CD4-positive, CD25-positive, alpha-beta regulatory T cell (primary cell): ENCODE measurements around the gene ADAMTS15. TPM values are rescaled to one million over a fixed set of nuclear protein-coding genes. Genes with fewer than 3 reads are reported as not detected.

Experiments used
- ATAC-seq, 2 donors: fragments of 150-1000 bp; cut with Tn5 transposase; one replicate each; pipeline ENCODE4 v1.10.0; 2021; ENCODE audit warnings: low read depth in 2 of 2, moderate number of reproducible peaks in 2 of 2, moderate library complexity in 1 of 2
- DNase-seq, 3 donors: peaks; one replicate each; pipeline versions ENCODE4 v3.0.0 to v3.0.0-alpha.2; 2012 to 2022; ENCODE audit warnings: mixed read lengths in 1 of 3
- H3K27ac ChIP-seq: one replicate; pipeline ENCODE4 v1.7.0; 2013; ENCODE audit warnings: mild to moderate bottlenecking, low read length; ENCODE audit not compliant: insufficient read depth, poor library complexity, severe bottlenecking
- H3K27me3 ChIP-seq: one replicate; pipeline ENCODE4 v1.7.0; 2013; ENCODE audit warnings: low read length; ENCODE audit not compliant: control insufficient read depth, insufficient read depth
- H3K36me3 ChIP-seq: one replicate; pipeline ENCODE4 v1.7.0; 2013; ENCODE audit warnings: mild to moderate bottlenecking, low read length, moderate library complexity; ENCODE audit not compliant: control insufficient read depth, insufficient read depth
- H3K4me1 ChIP-seq: 2 replicates; pipeline ENCODE4 v1.7.0; 2013; ENCODE audit warnings: mild to moderate bottlenecking, low read length; ENCODE audit not compliant: insufficient read depth, control insufficient read depth, poor library complexity, severe bottlenecking
- H3K4me3 ChIP-seq: one replicate; pipeline ENCODE4 v1.7.0; 2013; ENCODE audit warnings: low read depth, mild to moderate bottlenecking, low read length, moderate library complexity
- H3K9me3 ChIP-seq, 2 experiments: 1 replicate in 1 of 2; 2 replicates in 1 of 2; pipeline ENCODE4 v1.7.0; 2013; ENCODE audit warnings: low read length in 2 of 2, mild to moderate bottlenecking in 1 of 2, moderate library complexity in 1 of 2; ENCODE audit not compliant: control insufficient read depth in 2 of 2
- H3K27ac Mint-ChIP-seq, 3 donors: one replicate each; pipeline ENCODE4 v1.8.0; 2020 to 2022; ENCODE audit warnings: mild to moderate bottlenecking in 3 of 3, mixed read lengths in 3 of 3, moderate library complexity in 2 of 3
- H3K27me3 Mint-ChIP-seq: one replicate; pipeline ENCODE4 v1.8.0; 2022; ENCODE audit warnings: mild to moderate bottlenecking, mixed read lengths
- H3K36me3 Mint-ChIP-seq: one replicate; pipeline ENCODE4 v1.8.0; 2020; ENCODE audit warnings: mixed read lengths
- H3K4me1 Mint-ChIP-seq, 4 donors: one replicate each; pipeline ENCODE4 v1.8.0; 2020 to 2022; ENCODE audit warnings: mixed read lengths in 4 of 4, mild to moderate bottlenecking in 1 of 4
- H3K4me3 Mint-ChIP-seq, 4 donors: one replicate each; pipeline ENCODE4 v1.8.0; 2020 to 2022; ENCODE audit warnings: mild to moderate bottlenecking in 4 of 4, mixed read lengths in 4 of 4, moderate library complexity in 3 of 4
- H3K9me3 Mint-ChIP-seq, 7 donors: one replicate each; pipeline ENCODE4 v1.8.0; 2020 to 2022; ENCODE audit warnings: mixed read lengths in 7 of 7, mild to moderate bottlenecking in 3 of 7, moderate library complexity in 2 of 7
- polyA plus RNA-seq, 4 donors: library from polyadenylated mRNA; unstranded; fragments of 300-500 nt; fragmentation: Illumina TruSeq; gene quantifications; one replicate each; pipeline ENCODE4 v1.2.3, GENCODE V29; 2021
- total RNA-seq: library from RNA; stranded (reverse); gene quantifications from one replicate; pipeline ENCODE4 v1.2.3, GENCODE V29; 2022

ADAMTS15 gene
- total and polyA plus RNA-seq, 5 donors from 2014 or later = not detected

DNA sequence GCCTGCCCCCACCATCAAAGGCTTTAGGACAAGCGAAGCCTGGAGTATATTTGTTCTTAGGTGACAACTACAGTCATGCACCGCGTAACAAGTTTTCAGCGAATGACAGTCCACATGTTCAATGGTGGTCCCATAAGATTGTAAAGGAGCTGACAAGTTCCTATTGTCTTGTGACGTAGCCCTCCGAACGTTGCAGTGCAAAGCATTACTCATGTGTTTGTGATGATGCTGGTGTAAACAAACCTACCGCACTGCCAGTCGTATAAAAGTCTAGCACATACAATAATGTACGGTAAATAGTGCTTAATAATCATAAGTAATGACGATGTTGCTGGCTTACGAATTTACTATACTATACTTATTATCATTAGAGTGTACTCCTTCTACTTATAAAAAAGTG, 41.3 kb downstream of the ADAMTS15 start:
- H3K4me3 ChIP-seq = no peak overlapping the region
- ATAC-seq (no peak), DNase-seq (no peak)
- no peaks in the 10 kb centered on the region for H3K36me3 ChIP-seq
- Mint-ChIP-seq H3K27me3 (peaks cover 14% of the 10 kb centered on the region), H3K27ac (peak overlapping the region in 1 of 3 donors; percentile 92), H3K9me3 (no peaks in the 10 kb centered on the region), H3K4me3 (no peak overlapping the region), H3K4me1 (peaks cover 0 to 16% (median 7%) of the 10 kb centered on the region in 4 donors), H3K36me3 (no peaks in the 10 kb centered on the region)
- no peak overlapping the region for H3K27ac ChIP-seq
- no peaks in the 10 kb centered on the region for H3K9me3 ChIP-seq
- no peaks in the 10 kb centered on the region for H3K27me3 ChIP-seq
- H3K4me1 ChIP-seq = peaks cover 10% of the 10 kb centered on the region

DNA sequence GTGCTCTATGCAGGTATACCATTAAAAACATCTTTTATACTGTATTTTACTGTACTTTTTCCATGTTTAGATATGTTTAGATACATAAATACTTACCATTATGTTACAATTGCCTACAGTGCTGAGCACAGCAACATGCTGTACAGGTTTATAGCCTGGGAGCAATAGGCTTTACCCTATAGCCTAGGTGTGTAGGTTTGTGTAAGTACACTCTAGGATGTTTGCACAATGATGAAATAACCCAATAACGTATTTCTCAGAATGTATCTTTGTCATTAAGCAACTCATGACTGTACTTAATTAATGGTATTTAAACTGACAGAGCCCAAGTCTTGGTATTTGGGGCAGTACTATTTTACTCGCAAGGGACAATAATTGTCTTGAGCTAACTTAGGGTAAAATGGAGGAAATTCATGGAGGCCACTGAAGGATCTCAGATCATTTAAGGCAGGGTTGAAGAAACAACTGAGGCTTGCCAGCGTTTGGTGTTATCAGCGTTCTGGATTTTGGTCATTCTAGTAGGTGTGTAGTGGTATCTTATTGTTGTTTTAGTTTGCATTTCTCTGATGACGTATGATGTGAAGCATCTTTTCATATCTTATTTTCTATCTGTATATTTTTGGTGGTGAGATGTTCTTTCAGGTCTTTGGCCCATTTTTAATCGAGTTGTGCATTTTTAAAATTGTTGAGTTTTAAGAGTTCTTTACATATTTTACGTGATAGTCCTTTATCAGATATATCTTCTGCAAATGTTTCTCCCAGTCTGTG, 42.4 kb downstream of the ADAMTS15 start:
- H3K9me3 Mint-ChIP-seq = no peaks in the 10 kb centered on the region
- ATAC-seq (no peak), DNase-seq (no peak)
- Histone ChIP-seq H3K4me1 (peaks cover 10% of the 10 kb centered on the region), H3K4me3 (no peak overlapping the region), H3K27ac (no peak overlapping the region), H3K27me3 (no peaks in the 10 kb centered on the region), H3K36me3 (no peaks in the 10 kb centered on the region), H3K9me3 (no peaks in the 10 kb centered on the region)
- no peak overlapping the region for H3K27ac Mint-ChIP-seq
- no peak overlapping the region for H3K4me3 Mint-ChIP-seq
- H3K4me1 Mint-ChIP-seq = peaks cover 0 to 16% (median 7%) of the 10 kb centered on the region in 4 donors
- no peaks in the 10 kb centered on the region for H3K36me3 Mint-ChIP-seq
- H3K27me3 Mint-ChIP-seq = peaks cover 18% of the 10 kb centered on the region

DNA sequence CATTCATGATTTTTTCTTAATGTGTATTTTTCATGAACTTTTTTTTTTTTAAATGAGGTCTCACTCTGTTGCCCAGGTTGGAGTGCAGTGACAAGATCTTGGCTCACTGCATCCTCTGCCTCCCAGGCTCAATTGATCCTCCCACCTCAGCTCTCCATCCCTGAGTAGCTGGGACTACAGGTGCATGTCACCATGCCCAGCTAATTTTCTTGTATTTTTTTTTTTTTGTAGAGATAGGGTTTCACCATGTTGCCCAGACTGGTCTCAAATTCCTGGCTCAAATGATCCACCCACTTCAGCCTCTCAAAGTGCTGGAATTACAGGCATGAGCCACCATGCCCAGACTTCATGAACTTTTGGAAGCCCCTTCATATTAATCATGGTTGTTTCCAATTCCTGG, 49.7 kb downstream of the ADAMTS15 start:
- Histone ChIP-seq H3K9me3 (no peaks in the 10 kb centered on the region), H3K27me3 (peaks cover 3% of the 10 kb centered on the region), H3K36me3 (no peaks in the 10 kb centered on the region), H3K27ac (no peak overlapping the region), H3K4me3 (no peak overlapping the region), H3K4me1 (no peaks in the 10 kb centered on the region)
- H3K4me3 Mint-ChIP-seq = no peak overlapping the region
- no peaks in the 10 kb centered on the region for H3K36me3 Mint-ChIP-seq
- ATAC-seq (no peak), DNase-seq (no peak)
- peaks cover 10% of the 10 kb centered on the region for H3K27me3 Mint-ChIP-seq
- H3K4me1 Mint-ChIP-seq = no peaks in the 10 kb centered on the region
- no peak overlapping the region for H3K27ac Mint-ChIP-seq
- peaks cover 0 to 6% (median 0%) of the 10 kb centered on the region in 7 donors for H3K9me3 Mint-ChIP-seq

DNA sequence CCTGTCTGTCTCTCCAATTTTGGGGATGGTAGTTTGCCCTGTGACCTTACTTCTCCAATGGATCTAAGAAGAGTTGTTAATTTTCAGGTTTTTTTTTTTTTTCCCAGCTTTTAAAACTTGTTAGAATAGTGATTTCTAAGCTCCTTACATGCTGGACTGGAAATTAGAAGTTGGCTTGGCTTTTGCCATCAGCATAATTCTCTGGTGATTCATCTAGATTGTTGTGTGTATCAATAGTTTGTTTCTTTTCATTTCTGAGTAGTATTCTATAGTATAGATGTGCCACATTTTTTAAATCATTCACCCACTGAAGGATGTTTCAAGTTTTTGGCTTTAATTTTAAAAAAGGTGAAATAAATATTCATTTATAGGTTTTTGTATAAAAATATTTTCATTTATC, 51.4 kb downstream of the ADAMTS15 start:
- H3K36me3 ChIP-seq = no peaks in the 10 kb centered on the region
- no peak for ATAC-seq
- Mint-ChIP-seq H3K27me3 (peaks cover 9% of the 10 kb centered on the region), H3K4me3 (no peak overlapping the region), H3K27ac (no peak overlapping the region), H3K4me1 (no peaks in the 10 kb centered on the region), H3K9me3 (peaks cover 0 to 11% (median 0%) of the 10 kb centered on the region in 7 donors), H3K36me3 (no peaks in the 10 kb centered on the region)
- H3K9me3 ChIP-seq = no peaks in the 10 kb centered on the region
- H3K4me3 ChIP-seq = no peak overlapping the region
- no peaks in the 10 kb centered on the region for H3K4me1 ChIP-seq
- DNase-seq = no peak
- peaks cover 3% of the 10 kb centered on the region for H3K27me3 ChIP-seq
- no peak overlapping the region for H3K27ac ChIP-seq

DNA sequence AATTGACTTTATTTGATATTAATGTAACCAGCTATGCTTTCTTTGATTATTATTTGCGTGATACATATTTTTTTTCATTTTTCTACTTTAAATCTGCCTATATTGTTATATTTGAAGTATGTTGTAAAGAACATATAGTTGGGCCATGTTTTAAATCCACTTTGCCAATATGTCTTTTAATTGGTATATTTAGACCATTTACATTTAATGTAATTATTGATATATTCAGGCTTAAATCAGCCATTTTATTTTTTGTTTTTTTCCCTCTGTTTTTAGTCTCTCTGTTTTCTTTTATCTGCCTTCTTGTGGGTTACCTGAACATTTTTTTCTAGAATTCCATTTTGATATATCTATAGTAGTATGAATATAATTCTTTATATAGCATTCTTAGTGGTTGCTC, 55.9 kb downstream of the ADAMTS15 start:
- Mint-ChIP-seq H3K27ac (no peak overlapping the region), H3K36me3 (no peaks in the 10 kb centered on the region), H3K27me3 (peaks cover 13% of the 10 kb centered on the region), H3K9me3 (peaks cover 4 to 31% (median 10%) of the 10 kb centered on the region in 7 donors), H3K4me3 (no peak overlapping the region), H3K4me1 (no peaks in the 10 kb centered on the region)
- Histone ChIP-seq H3K36me3 (no peaks in the 10 kb centered on the region), H3K27me3 (peaks cover 3% of the 10 kb centered on the region), H3K9me3 (peaks cover 3 to 12% of the 10 kb centered on the region in 2 experiments), H3K4me1 (no peaks in the 10 kb centered on the region), H3K4me3 (no peak overlapping the region), H3K27ac (no peak overlapping the region)
- ATAC-seq (no peak), DNase-seq (no peak)

DNA sequence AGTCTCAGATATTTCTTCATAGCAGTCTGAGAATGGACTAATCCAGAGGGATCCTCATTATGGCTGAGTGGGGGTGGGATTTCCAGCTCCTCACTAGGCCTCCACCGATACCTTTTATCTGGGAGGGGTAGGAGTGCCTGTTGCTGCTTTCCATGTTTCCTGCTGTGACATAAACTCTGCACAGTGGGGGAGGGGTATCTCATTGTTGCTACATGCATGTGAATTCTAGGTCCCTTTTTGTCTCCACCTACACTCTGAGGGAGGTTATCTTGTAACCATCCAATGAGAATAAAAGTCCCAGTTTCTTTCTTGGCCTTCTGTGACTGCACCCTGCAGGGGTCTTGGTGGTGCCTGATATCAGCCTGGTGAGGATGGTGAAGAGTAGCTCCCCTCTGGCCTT, 60.5 kb downstream of the ADAMTS15 start:
- DNase-seq = no peak
- H3K27ac Mint-ChIP-seq = no peak overlapping the region
- H3K27me3 ChIP-seq = no peaks in the 10 kb centered on the region
- H3K27me3 Mint-ChIP-seq = peaks cover 12% of the 10 kb centered on the region
- no peaks in the 10 kb centered on the region for H3K4me1 Mint-ChIP-seq
- no peak overlapping the region for H3K4me3 ChIP-seq
- H3K27ac ChIP-seq = no peak overlapping the region
- H3K9me3 ChIP-seq = peaks cover 3 to 12% of the 10 kb centered on the region in 2 experiments
- H3K4me1 ChIP-seq = no peaks in the 10 kb centered on the region
- ATAC-seq = no peak
- H3K4me3 Mint-ChIP-seq = no peak overlapping the region
- peaks cover 4 to 31% (median 10%) of the 10 kb centered on the region in 7 donors for H3K9me3 Mint-ChIP-seq
- H3K36me3 ChIP-seq = no peaks in the 10 kb centered on the region
- no peaks in the 10 kb centered on the region for H3K36me3 Mint-ChIP-seq

DNA sequence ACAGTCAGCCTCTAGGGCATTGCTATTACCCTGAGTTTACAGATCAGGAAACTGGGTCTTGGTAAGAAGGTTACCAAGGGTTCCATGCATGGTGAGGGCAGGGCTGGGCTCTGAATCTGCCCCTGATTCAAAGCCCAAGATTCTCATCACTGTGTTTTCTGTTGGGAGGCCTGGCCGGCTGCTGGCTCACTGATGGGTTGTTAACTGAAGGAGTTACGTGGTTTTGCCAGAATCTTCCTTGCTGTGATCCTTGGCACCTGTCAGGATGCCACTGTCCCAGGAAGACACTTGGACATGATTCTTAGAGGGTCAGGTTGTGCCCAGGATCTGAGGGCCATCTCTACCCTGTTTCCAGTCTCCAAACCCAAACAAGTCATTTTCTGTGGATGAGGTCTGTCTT, 61.5 kb downstream of the ADAMTS15 start:
- no peak overlapping the region for H3K4me3 Mint-ChIP-seq
- H3K36me3 Mint-ChIP-seq = no peaks in the 10 kb centered on the region

More for the DNA sequence above, 61.5 kb downstream of the ADAMTS15 start:
- peaks cover 12% of the 10 kb centered on the region for H3K27me3 Mint-ChIP-seq
- Histone ChIP-seq H3K9me3 (peaks cover 3 to 12% of the 10 kb centered on the region in 2 experiments), H3K36me3 (no peaks in the 10 kb centered on the region), H3K4me1 (no peaks in the 10 kb centered on the region), H3K27me3 (no peaks in the 10 kb centered on the region), H3K27ac (no peak overlapping the region), H3K4me3 (no peak overlapping the region)
- H3K27ac Mint-ChIP-seq = no peak overlapping the region
- H3K9me3 Mint-ChIP-seq = peaks cover 4 to 28% (median 10%) of the 10 kb centered on the region in 7 donors
- no peak for ATAC-seq
- H3K4me1 Mint-ChIP-seq = no peaks in the 10 kb centered on the region
- no peak for DNase-seq
